Stomach smooth muscle (tissue), 2 donors: ENCODE measurements around the gene ANO5.

Experiments
- H3K27ac ChIP-seq: one replicate; pipeline ENCODE4 v1.7.0; 2013; ENCODE audit warnings: mild to moderate bottlenecking, low read length, inconsistent platforms
- H3K27me3 ChIP-seq, 2 donors: one replicate each; pipeline ENCODE4 v1.7.0; 2013; ENCODE audit warnings: low read length in 2 of 2; ENCODE audit not compliant: insufficient read depth in 2 of 2, control insufficient read depth in 1 of 2
- H3K36me3 ChIP-seq, 2 donors: one replicate each; pipeline ENCODE4 v1.7.0; 2013; ENCODE audit warnings: low read length in 2 of 2; ENCODE audit not compliant: control insufficient read depth in 2 of 2, insufficient read depth in 2 of 2
- H3K4me1 ChIP-seq: one replicate; pipeline ENCODE4 v1.7.0; 2013; ENCODE audit warnings: low read length; ENCODE audit not compliant: control insufficient read depth, insufficient read depth
- H3K4me3 ChIP-seq, 2 donors: one replicate each; pipeline ENCODE4 v1.7.0; 2013; ENCODE audit warnings: low read length in 2 of 2
- H3K9ac ChIP-seq, 2 donors: one replicate each; pipeline ENCODE4 v1.7.0; 2013; ENCODE audit warnings: low read length in 2 of 2, mild to moderate bottlenecking in 1 of 2
- H3K9me3 ChIP-seq, 2 donors: one replicate each; pipeline ENCODE4 v1.7.0; 2013; ENCODE audit warnings: low read length in 2 of 2; ENCODE audit not compliant: control insufficient read depth in 2 of 2
- donor health status: healthy.
- donor health status: Pancreatic carcinoma.

Gene ANO5

DNA sequence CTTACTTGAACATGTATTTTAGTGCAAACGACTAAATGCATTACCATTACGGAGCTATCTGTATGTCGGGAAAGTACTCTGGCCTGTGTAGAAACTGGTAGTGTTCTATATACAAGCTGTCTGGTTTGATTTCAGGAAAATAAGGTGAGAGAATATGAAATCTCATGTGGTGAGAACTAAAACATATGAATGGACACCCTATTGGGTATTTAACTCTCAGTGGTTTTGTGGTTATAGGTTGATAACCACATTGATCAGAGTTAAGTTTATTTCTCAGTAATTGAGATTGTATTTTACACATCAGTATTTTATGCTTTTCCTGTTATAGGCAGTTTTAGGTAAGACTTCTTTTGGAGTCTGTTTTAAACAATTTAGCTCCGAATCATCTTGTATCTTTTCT is 10.4 kb downstream of the ANO5 start:
- Histone ChIP-seq H3K9me3 (no peaks in the 10 kb centered on the region), H3K27me3 (no peaks in the 10 kb centered on the region), H3K9ac (no peak overlapping the region), H3K4me1 (peaks cover 2% of the 10 kb centered on the region), H3K36me3 (no peaks in the 10 kb centered on the region), H3K4me3 (no peak overlapping the region), H3K27ac (no peak overlapping the region)

DNA sequence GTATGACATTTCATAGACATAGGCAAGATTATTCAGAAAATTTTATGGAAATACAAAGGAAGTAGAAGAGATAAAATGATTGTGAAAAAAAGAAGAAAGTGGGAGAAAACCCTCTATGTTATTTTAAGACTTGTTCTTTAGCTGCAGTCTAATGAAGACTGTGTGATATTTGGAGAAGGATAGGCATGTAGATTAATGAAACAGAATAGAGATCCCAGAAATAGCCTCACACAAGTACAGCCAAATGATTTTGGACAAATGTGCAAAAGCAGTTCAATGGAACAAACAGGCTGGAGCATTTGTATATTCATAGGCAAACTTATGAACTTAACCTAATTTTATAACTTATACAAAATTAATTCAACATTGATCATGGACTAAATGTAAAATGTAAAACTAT is 14.3 kb downstream of the ANO5 start:
- Histone ChIP-seq H3K9me3 (no peaks in the 10 kb centered on the region), H3K27ac (no peak overlapping the region), H3K27me3 (no peaks in the 10 kb centered on the region), H3K36me3 (no peaks in the 10 kb centered on the region), H3K4me1 (no peaks in the 10 kb centered on the region), H3K9ac (no peak overlapping the region), H3K4me3 (no peak overlapping the region)

DNA sequence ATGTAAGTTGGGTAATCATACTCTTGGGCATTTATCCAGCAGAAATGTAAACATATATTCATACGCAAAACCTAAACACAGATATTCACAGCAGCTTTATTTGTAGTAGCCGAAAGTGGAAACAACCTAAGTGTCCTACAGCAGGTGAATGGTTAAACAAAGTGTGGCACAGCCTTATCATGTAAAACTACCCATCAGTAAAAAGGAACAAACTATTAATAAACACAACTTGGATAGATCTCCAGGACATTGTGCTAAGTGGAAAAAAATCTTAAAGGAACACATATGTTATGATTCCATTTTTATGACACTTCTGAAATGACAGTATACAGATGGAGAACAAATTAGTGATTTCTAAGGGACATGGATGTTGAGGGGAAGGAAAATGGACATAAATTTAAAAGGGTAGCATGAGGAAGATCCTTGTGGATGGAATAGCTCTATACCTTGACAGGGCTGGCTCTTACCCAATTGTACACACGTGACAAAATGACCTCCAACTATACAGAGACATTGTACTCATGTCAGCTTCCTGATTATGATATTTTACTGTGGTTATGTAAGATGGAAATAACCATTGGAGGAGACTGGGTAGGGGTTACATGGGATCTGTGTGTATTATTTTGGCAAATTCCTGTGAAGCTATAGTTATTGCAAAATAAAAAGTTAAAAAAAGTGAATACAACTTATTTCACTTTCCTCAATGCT is 15.4 kb downstream of the ANO5 start:
- Histone ChIP-seq H3K9ac (no peak overlapping the region), H3K27ac (no peak overlapping the region), H3K27me3 (no peaks in the 10 kb centered on the region), H3K9me3 (no peaks in the 10 kb centered on the region), H3K4me3 (no peak overlapping the region), H3K4me1 (no peaks in the 10 kb centered on the region), H3K36me3 (no peaks in the 10 kb centered on the region)

DNA sequence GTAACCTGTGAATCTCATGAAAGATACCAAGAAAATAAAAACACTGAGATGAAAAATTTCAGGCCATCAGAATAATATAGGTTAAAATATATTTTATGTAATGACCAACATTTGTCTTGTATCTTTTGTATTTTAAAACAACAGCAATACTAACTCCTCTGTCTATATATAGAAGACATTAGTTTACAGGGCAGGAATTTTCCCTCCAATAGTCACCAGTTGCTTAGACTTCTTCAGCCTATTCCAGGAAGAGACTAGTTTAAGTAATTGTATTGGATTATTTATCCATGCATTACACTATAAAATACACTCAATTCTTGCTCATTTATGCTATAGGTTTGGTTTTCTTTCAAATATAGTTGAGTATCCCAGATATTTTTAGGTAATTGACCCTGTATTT is 24.1 kb downstream of the ANO5 start:
- H3K27ac ChIP-seq = no peak overlapping the region
- no peaks in the 10 kb centered on the region for H3K27me3 ChIP-seq
- no peak overlapping the region for H3K4me3 ChIP-seq
- peaks cover 0 to 3% of the 10 kb centered on the region in 2 donors for H3K36me3 ChIP-seq
- H3K9me3 ChIP-seq = no peaks in the 10 kb centered on the region
- H3K4me1 ChIP-seq = no peaks in the 10 kb centered on the region
- no peak overlapping the region for H3K9ac ChIP-seq

DNA sequence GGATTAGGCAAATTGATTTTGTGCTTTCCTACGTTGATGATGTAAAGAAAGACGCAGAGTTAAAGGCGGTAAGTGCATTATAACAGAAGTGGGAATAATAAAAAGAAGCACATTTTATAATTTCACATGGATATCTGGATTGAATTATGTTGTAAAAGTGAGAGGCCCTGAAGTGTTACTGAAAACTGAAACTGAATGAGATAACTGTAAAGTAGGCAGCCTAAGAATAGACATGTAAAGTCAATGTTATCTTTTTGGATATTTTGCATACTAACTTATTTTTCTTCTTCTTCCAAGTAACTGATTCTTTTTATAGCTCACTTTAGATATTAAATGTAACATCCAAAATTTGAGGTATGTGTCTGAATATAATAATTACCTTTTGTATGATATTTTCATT is 28.3 kb downstream of the ANO5 start:
- H3K27ac ChIP-seq = no peak overlapping the region
- no peaks in the 10 kb centered on the region for H3K27me3 ChIP-seq
- no peak overlapping the region for H3K4me3 ChIP-seq
- no peaks in the 10 kb centered on the region for H3K9me3 ChIP-seq
- H3K9ac ChIP-seq = no peak overlapping the region
- H3K4me1 ChIP-seq = no peaks in the 10 kb centered on the region
- peaks cover 0 to 11% of the 10 kb centered on the region in 2 donors for H3K36me3 ChIP-seq

DNA sequence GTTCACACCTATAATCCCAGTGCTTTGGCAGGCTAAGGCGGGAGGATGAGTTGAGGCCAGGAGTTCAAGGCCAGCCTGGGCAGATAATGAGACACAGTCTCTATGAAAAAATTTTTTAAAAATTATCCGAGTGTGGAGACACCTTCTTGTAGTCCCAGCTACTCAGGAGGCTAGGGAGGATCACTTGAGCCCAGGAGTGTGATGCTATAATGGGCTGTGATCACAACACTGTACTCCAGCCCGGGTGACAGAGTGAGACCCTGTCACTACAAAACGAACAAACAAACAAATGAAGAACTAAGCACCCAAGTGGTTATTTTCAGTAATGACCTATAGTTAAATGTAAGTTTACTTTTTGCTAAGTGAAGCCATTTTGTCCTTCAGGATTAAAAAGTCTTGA is 32.3 kb downstream of the ANO5 start:
- Histone ChIP-seq H3K36me3 (peaks cover 3 to 18% of the 10 kb centered on the region in 2 donors), H3K9me3 (no peaks in the 10 kb centered on the region), H3K27me3 (no peaks in the 10 kb centered on the region), H3K4me3 (no peak overlapping the region), H3K4me1 (no peaks in the 10 kb centered on the region), H3K9ac (no peak overlapping the region), H3K27ac (no peak overlapping the region)

DNA sequence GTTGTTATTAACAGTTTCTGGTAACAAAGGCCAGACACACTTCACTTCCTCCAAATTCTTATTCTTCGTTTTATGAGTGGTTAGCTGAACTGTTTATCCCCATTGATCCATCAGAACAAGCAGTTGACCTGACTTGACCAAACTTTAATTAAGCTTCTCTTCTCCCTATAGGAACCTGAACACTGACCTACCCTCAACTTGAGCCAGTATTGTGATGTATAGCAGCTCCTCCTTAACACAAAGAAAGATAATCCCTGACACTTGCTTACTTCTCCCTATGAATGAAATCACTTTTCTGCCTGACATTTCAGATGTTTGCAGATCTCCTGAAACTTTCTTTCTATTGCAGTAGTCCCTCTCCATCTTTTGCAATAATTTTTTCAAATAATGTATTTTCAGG is 41.9 kb downstream of the ANO5 start:
- no peaks in the 10 kb centered on the region for H3K27me3 ChIP-seq
- H3K4me3 ChIP-seq = no peak overlapping the region
- no peak overlapping the region for H3K27ac ChIP-seq
- H3K9me3 ChIP-seq = no peaks in the 10 kb centered on the region
- no peaks in the 10 kb centered on the region for H3K4me1 ChIP-seq
- H3K36me3 ChIP-seq = peaks cover 0 to 3% of the 10 kb centered on the region in 2 donors
- no peak overlapping the region for H3K9ac ChIP-seq

DNA sequence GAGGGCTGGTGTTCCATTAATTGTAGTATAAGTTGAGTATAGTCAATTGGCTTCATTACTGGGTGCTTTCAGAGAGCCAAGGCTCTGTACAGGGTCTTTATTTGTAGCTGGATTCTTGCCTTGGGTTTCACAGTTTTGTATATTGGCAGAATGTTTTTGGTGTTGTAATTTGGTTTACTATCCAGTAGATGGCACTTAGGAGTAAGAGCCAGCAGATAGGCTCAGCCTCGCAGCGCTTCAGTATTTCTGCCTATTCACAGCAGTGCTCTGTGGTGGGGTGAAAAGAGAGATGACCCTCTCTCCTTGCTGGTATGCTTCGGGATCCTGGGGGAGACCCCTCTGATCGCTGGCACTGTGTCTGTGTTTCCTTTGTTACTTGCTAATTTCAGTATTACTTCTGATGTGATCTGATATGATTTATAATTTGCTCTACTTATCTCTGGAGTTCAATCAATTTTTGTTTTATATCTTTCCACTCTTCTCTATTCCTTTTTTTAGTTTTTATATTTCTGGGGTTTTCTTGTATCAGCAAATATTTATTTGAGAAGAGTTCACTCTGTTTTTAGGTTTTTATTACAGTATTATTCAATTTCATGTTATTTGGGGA is 52.2 kb downstream of the ANO5 start:
- H3K36me3 ChIP-seq = peaks cover under 1 to 3% of the 10 kb centered on the region in 2 donors
- no peaks in the 10 kb centered on the region for H3K4me1 ChIP-seq
- H3K9ac ChIP-seq = no peak overlapping the region
- no peak overlapping the region for H3K4me3 ChIP-seq
- H3K27ac ChIP-seq = no peak overlapping the region
- no peaks in the 10 kb centered on the region for H3K27me3 ChIP-seq
- H3K9me3 ChIP-seq = no peaks in the 10 kb centered on the region

DNA sequence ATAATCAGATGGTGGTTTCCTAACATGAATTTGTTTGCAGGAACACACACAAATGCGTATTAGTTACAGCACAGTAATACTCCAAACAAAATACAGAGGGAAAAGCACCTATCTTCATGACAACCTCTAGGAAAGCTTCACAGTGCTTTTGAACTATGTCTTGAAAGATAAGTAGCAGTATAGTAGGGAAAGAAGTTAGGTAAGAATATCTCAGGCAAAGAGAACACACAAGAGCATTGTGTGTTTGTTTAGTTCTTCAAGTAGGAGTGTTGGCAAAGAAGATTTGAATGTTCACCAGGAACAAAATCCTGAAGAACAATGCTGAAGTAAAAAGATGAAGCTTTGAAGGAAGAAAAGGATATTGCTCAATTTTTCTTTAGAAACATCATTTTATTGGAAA is 54.1 kb downstream of the ANO5 start:
- H3K36me3 ChIP-seq = peaks cover 0 to 11% of the 10 kb centered on the region in 2 donors
- H3K27ac ChIP-seq = no peak overlapping the region
- no peaks in the 10 kb centered on the region for H3K9me3 ChIP-seq
- H3K4me1 ChIP-seq = no peaks in the 10 kb centered on the region
- H3K27me3 ChIP-seq = no peaks in the 10 kb centered on the region
- no peak overlapping the region for H3K9ac ChIP-seq
- no peak overlapping the region for H3K4me3 ChIP-seq

DNA sequence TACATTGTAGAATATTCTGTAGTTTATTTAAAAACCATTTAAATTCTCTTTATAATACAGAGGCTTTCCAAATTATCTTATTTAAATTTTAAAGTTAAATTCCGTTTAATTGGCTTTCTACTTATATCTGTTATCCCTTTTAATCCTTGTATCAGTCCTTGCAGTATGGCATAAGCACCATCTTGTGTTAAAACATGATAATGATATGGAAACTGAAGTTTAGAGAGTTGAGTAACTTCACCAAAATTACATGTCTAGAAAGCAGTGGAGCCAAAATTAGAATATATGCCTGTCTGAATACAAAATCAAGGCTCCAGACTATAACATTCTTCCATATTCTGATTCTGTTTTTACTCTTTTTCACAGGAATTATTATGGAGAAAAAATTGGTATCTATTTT is 57.0 kb downstream of the ANO5 start:
- Histone ChIP-seq H3K9ac (no peak overlapping the region), H3K36me3 (peaks cover 0 to 11% of the 10 kb centered on the region in 2 donors), H3K4me3 (no peak overlapping the region), H3K27me3 (no peaks in the 10 kb centered on the region), H3K4me1 (no peaks in the 10 kb centered on the region), H3K27ac (no peak overlapping the region), H3K9me3 (no peaks in the 10 kb centered on the region)

DNA sequence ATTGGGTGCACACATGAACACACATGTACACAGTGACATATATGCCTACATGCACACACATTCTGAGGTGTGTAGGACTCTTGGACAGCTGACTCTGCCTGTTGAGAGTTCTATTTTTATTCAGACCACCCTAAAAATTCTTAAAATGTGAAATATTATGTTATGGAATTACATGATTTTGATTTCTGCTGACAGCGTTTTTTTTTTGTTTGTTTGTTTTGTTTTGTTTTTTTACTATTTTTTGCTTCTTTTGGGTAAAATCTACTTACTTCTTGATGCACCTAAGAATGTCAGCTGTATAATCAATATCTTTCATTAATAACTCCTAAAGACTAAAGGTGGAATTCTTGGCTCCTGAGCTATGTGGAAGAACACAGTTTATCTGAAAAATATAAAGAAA is 64.0 kb downstream of the ANO5 start:
- Histone ChIP-seq H3K27ac (no peak overlapping the region), H3K27me3 (no peaks in the 10 kb centered on the region)

More for the DNA sequence above, 64.0 kb downstream of the ANO5 start:
- no peak overlapping the region for H3K4me3 ChIP-seq
- H3K36me3 ChIP-seq = peaks cover 0 to 8% of the 10 kb centered on the region in 2 donors
- H3K9me3 ChIP-seq = no peaks in the 10 kb centered on the region
- no peak overlapping the region for H3K9ac ChIP-seq
- H3K4me1 ChIP-seq = no peaks in the 10 kb centered on the region
